Tongue (tissue), 2 donors: ENCODE results near the gene FAM171A1. TPM values are rescaled to one million over a fixed set of nuclear protein-coding genes. Genes with fewer than 3 reads are reported as not detected.
A peak's percentile ranks its signal among the peaks of the same experiment; 100 is the strongest.
"Not testable (repeated sequence)": the region's sequence is repeated elsewhere in the genome, so short reads cannot be mapped to it uniquely, and the experiment has no call there.

Source experiments
- DNase-seq: peaks from one replicate; pipeline ENCODE4 v3.0.0-alpha.2; 2015
- total RNA-seq: library from RNA; depleted of rRNA; stranded (reverse); fragments of >200 nt; gene quantifications from one replicate; pipeline ENCODE4 v1.2.3, GENCODE V29; 2014

The FAM171A1 gene
- total RNA-seq, 1 donor from 2014 or later = 15.4 TPM

- no peak for DNase-seq
These were observed 54.1 kb downstream of the FAM171A1 start for GRCh38 chr10:15316871-15317464.

- DNase-seq = no peak
These were observed 54.9 kb downstream of the FAM171A1 start for GRCh38 chr10:15316145-15316544.

- no peak for DNase-seq
These were observed 55.8 kb downstream of the FAM171A1 start for GRCh38 chr10:15315286-15315685.

- DNase-seq = no peak
These were observed 56.5 kb downstream of the FAM171A1 start for GRCh38 chr10:15314482-15315045.

GRCh38 chr10:15313843-15314242 lies 57.2 kb downstream of the FAM171A1 start:
- DNase-seq = peak; percentile 67

- DNase-seq = peak; percentile 81
These were observed 58.0 kb downstream of the FAM171A1 start for GRCh38 chr10:15313047-15313446.

GRCh38 chr10:15311569-15312280 lies 59.4 kb downstream of the FAM171A1 start:
- no peak for DNase-seq

- DNase-seq = no peak
These were observed 60.1 kb downstream of the FAM171A1 start for GRCh38 chr10:15310776-15311568.

- no peak for DNase-seq
These were observed 61.9 kb downstream of the FAM171A1 start for GRCh38 chr10:15309221-15309620.

GRCh38 chr10:15306735-15307280 lies 64.3 kb downstream of the FAM171A1 start:
- DNase-seq = no peak

- DNase-seq = no peak
These were observed 65.5 kb downstream of the FAM171A1 start for GRCh38 chr10:15305634-15306033.

- no peak for DNase-seq
These were observed 65.9 kb downstream of the FAM171A1 start for GRCh38 chr10:15305161-15305560.

GRCh38 chr10:15302188-15302956 lies 68.7 kb downstream of the FAM171A1 start:
- not testable (repeated sequence) for DNase-seq

GRCh38 chr10:15300697-15301096 lies 70.4 kb downstream of the FAM171A1 start:
- DNase-seq = peak; percentile 56

- no peak for DNase-seq
These were observed 70.9 kb downstream of the FAM171A1 start for GRCh38 chr10:15300145-15300544.

GRCh38 chr10:15296701-15297100 lies 74.4 kb downstream of the FAM171A1 start:
- no peak for DNase-seq

GRCh38 chr10:15295537-15296325 lies 75.4 kb downstream of the FAM171A1 start:
- no peak for DNase-seq

- no peak for DNase-seq
These were observed 76.9 kb downstream of the FAM171A1 start for GRCh38 chr10:15293862-15294842.

GRCh38 chr10:15290671-15291070 lies 80.4 kb downstream of the FAM171A1 start:
- no peak for DNase-seq

GRCh38 chr10:15290150-15290549 lies 80.9 kb downstream of the FAM171A1 start:
- DNase-seq = no peak
